PC-3 (cell line): ENCODE data around the gene MUS81.

ENCODE experiments used
- CTCF ChIP-seq: fragments of 300-600 bp; sonication (generic); conservative IDR thresholded peaks from 2 replicates; pipeline ENCODE4 v1.5.1; 2017; ENCODE audit warnings: antibody characterized with exemption, low read depth, mild to moderate bottlenecking, low read length
- EZH2 ChIP-seq: fragments of 300-600 bp; sonication (generic); IDR thresholded peaks from one replicate; pipeline ENCODE4 v1.6.1; 2017; ENCODE audit warnings: antibody characterized with exemption, mild to moderate bottlenecking, low read length; ENCODE audit not compliant: unreplicated experiment

DNA sequence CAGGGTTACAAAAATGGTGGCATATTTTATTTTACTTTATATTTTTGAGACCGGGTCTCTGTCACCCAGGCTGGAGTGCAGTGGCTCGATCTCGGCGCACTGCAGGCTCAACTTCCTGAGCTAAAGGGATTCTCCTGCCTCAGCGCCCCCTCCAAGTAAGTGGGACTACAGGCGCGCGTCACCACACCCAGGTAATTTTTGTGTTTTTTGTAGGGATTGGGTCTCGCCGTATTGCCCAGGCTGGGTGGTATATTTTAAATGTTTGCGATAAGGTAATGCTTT lies 40.6 kb downstream of the MUS81 start:
- TF ChIP-seq EZH2 (no peak), CTCF (no peak)
